Calu3 (cell line): Measurements from ENCODE around the gene OSTM1. TPM values are rescaled to one million over a fixed set of nuclear protein-coding genes. Genes with fewer than 3 reads are reported as not detected.

ENCODE experiments used
- BruUV-seq: library from RNA; stranded (reverse); fragments of 400-500 nt; replicated peaks from 2 replicates; lab custom pipeline; 2021; lab: Mats Ljungman, UMichigan
- CTCF ChIA-PET: fragments of 300-600 bp; sonication (Branson Sonifier 250); formaldehyde crosslinking; loops from one replicate; lab custom pipeline; 2022; ENCODE audit warnings: antibody characterized with exemption; lab: Charles Lee
- DNase-seq: peaks from one replicate; pipeline ENCODE4 v3.0.0; 2022
- H3K27ac Mint-ChIP-seq: one replicate; pipeline ENCODE4 v1.8.0; 2022; ENCODE audit warnings: mixed read lengths; ENCODE audit not compliant: unreplicated experiment
- H3K27me3 Mint-ChIP-seq: one replicate; pipeline ENCODE4 v1.8.0; 2022; ENCODE audit warnings: mixed read lengths; ENCODE audit not compliant: unreplicated experiment
- H3K36me3 Mint-ChIP-seq: one replicate; pipeline ENCODE4 v1.8.0; 2022; ENCODE audit warnings: mild to moderate bottlenecking, moderate library complexity, mixed read lengths; ENCODE audit not compliant: insufficient read depth, unreplicated experiment
- H3K4me1 Mint-ChIP-seq: one replicate; pipeline ENCODE4 v1.8.0; 2022; ENCODE audit warnings: mild to moderate bottlenecking, low read depth, mixed read lengths; ENCODE audit not compliant: unreplicated experiment
- H3K4me3 Mint-ChIP-seq: one replicate; pipeline ENCODE4 v1.8.0; 2022; ENCODE audit warnings: mild to moderate bottlenecking, low read depth, moderate library complexity, mixed read lengths; ENCODE audit not compliant: unreplicated experiment
- H3K9me3 Mint-ChIP-seq: one replicate; pipeline ENCODE4 v1.8.0; 2022; ENCODE audit warnings: low read depth, mixed read lengths; ENCODE audit not compliant: unreplicated experiment
- intact Hi-C: fragments of 100-400 bp; cut with micrococcal nuclease; formaldehyde crosslinking; loops from one replicate; pipeline ENCODE4 v1.10.0; 2022; ENCODE audit not compliant: unreplicated experiment
- total RNA-seq: library from RNA; stranded (reverse); gene quantifications from 2 replicates; pipeline ENCODE4 v1.2.3, GENCODE V29; 2022
- TF ChIP-seq, protein P1 (sequence below): fragments of 200-600 bp; IDR thresholded peaks from one replicate; pipeline ENCODE4 v1.8.0; 2022; ENCODE audit warnings: antibody characterized with exemption; ENCODE audit not compliant: unreplicated experiment

OSTM1 gene
- total RNA-seq, 1 experiment from 2014 or later, result 30.5 TPM

DNA sequence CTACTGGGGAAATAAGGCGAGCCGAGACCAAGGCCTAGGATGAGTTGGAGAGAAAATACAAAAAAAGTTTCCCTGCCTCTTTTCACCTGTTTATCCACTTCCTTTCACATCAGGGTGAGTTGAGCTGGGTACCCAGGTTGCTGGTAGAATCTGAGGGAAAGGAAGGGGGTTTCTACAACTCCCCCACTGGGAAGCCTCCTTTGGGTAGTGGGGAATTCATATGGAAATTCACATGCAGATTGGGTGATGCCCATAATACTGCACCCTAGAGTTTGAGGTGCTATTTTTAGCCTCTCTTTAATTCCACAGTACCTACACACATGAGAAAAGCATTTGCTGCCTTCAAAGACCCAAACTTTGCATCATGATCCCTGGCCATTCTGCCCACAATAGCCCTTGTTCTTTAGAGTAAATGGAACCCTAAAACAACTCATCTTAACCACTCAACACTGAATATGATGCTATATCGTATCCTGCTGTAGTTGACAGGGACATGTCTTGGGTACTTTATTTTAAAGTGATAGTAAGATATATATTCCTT is 2.7 kb downstream of the OSTM1 start:
- peaks cover 21% of the 10 kb centered on the region for H3K36me3 Mint-ChIP-seq
- no peak overlapping the region for H3K4me3 Mint-ChIP-seq
- intact Hi-C loops, result no loop called here
- CTCF ChIA-PET, result no interaction called here
- H3K9me3 Mint-ChIP-seq, result no peaks in the 10 kb centered on the region
- no peak overlapping the region for H3K27ac Mint-ChIP-seq
- peaks cover 8% of the 10 kb centered on the region for H3K4me1 Mint-ChIP-seq
- BruUV-seq, result no TSS peak
- DNase-seq, result no peak
- TF ChIP-seq, protein P1, sequence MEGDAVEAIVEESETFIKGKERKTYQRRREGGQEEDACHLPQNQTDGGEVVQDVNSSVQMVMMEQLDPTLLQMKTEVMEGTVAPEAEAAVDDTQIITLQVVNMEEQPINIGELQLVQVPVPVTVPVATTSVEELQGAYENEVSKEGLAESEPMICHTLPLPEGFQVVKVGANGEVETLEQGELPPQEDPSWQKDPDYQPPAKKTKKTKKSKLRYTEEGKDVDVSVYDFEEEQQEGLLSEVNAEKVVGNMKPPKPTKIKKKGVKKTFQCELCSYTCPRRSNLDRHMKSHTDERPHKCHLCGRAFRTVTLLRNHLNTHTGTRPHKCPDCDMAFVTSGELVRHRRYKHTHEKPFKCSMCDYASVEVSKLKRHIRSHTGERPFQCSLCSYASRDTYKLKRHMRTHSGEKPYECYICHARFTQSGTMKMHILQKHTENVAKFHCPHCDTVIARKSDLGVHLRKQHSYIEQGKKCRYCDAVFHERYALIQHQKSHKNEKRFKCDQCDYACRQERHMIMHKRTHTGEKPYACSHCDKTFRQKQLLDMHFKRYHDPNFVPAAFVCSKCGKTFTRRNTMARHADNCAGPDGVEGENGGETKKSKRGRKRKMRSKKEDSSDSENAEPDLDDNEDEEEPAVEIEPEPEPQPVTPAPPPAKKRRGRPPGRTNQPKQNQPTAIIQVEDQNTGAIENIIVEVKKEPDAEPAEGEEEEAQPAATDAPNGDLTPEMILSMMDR, result no peak
- H3K27me3 Mint-ChIP-seq, result no peaks in the 10 kb centered on the region

DNA sequence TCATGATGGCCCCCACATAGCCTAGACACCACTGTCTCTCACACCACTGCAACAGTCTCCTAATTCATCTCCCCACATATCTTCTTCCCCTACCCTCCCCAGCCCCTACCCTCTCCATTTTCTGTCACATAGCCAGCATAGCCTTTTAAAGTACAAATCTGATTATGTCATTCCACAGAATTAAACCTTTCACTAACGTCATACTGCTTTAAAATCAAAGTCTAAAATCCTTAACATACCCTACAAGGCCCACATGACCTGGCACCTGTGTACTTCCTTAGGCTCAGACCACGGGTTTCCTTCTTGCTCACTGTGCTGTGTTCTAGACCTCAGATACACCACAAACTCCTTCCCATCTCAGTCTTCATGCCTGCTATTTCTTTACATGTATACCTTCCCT is 5.9 kb downstream of the OSTM1 start:
- peaks cover 6% of the 10 kb centered on the region for H3K36me3 Mint-ChIP-seq
- BruUV-seq, result no TSS peak
- no peaks in the 10 kb centered on the region for H3K9me3 Mint-ChIP-seq
- no peak for DNase-seq
- H3K27ac Mint-ChIP-seq, result no peak overlapping the region
- CTCF ChIA-PET, result no interaction called here
- intact Hi-C loops, result no loop called here
- H3K4me3 Mint-ChIP-seq, result no peak overlapping the region
- peaks cover 8% of the 10 kb centered on the region for H3K4me1 Mint-ChIP-seq
- TF ChIP-seq, protein P1, result no peak
- no peaks in the 10 kb centered on the region for H3K27me3 Mint-ChIP-seq

DNA sequence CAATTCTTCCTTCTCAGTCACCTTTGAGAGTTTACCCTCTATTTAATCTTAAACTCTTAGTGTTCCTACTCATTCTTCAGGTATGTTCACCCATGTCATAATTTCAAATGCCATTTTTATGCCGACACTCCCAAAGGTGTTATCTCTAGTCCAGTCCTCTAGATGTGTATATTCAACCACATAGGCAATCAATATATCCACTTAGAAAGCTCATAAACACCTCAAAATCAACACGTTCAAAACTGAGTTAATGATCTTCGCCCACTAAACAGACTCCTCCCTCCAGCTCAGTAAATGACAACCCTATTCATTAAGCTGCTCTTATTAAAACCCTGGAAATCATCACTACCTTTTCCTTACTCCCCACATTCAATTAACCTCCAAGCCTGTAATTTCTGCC is 6.4 kb downstream of the OSTM1 start:
- Mint-ChIP-seq H3K27ac (no peak overlapping the region), H3K4me1 (peaks cover 3% of the 10 kb centered on the region), H3K36me3 (peaks cover 1% of the 10 kb centered on the region), H3K4me3 (no peak overlapping the region), H3K27me3 (no peaks in the 10 kb centered on the region), H3K9me3 (no peaks in the 10 kb centered on the region)
- BruUV-seq, result no TSS peak
- CTCF ChIA-PET, result no interaction called here
- intact Hi-C loops, result no loop called here
- TF ChIP-seq, protein P1, result no peak
- DNase-seq, result no peak

DNA sequence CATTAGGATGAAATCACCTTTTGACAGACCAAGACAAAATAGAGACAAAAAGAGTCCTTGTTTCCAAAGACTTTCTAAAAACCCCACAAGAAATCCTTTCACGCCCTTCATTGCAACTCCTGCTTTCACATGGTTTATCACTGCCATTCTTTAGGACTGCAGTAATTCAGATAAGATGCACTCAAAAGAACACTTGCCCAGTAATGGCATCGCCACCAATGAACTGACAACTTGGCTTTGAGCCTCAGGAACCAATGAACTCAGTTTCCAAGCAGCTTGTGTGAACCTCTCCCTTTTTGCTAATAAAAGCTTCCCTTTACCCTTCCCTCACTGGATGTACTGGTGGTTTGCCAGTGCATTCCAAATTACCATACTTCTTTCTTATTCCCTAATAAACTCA is 21.8 kb downstream of the OSTM1 start:
- Mint-ChIP-seq H3K27ac (no peak overlapping the region), H3K27me3 (no peaks in the 10 kb centered on the region), H3K4me3 (no peak overlapping the region), H3K36me3 (peaks cover 5% of the 10 kb centered on the region), H3K9me3 (no peaks in the 10 kb centered on the region), H3K4me1 (no peaks in the 10 kb centered on the region)
- CTCF ChIA-PET, result no interaction called here
- BruUV-seq, result no TSS peak
- intact Hi-C loops, result no loop called here
- DNase-seq, result no peak
- TF ChIP-seq, protein P1, result no peak
